ENCODE measurements around the gene PRUNE2. TPM values are rescaled to one million over a fixed set of nuclear protein-coding genes. Genes with fewer than 3 reads are reported as not detected.

PRUNE2 gene
- total and polyA plus RNA-seq, 2 of the 8 experiments (the other 6 are each of a cell fraction or from before 2014, with no cell fraction given), result 5.5 to 13.3 TPM

DNA sequence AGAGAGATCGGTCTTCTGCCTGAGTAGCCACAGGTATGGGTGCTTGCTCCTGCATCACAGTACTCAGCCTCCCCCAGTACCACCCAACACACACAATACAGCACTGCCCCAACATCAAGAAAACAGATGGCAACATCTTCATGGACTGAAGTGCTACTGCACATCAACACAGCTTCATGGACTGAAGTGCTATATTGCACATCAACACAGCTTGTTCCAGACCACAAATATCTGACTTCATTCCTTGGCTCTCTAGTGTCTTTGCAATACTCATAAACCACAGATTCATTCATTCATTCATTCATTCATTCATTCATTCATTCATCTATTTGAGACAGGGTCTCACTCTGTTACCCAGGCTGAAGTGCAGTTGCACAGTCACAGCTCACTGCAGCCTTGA lies 172.8 kb downstream of the PRUNE2 start (continued):
- TF ChIP-seq, protein P1, sequence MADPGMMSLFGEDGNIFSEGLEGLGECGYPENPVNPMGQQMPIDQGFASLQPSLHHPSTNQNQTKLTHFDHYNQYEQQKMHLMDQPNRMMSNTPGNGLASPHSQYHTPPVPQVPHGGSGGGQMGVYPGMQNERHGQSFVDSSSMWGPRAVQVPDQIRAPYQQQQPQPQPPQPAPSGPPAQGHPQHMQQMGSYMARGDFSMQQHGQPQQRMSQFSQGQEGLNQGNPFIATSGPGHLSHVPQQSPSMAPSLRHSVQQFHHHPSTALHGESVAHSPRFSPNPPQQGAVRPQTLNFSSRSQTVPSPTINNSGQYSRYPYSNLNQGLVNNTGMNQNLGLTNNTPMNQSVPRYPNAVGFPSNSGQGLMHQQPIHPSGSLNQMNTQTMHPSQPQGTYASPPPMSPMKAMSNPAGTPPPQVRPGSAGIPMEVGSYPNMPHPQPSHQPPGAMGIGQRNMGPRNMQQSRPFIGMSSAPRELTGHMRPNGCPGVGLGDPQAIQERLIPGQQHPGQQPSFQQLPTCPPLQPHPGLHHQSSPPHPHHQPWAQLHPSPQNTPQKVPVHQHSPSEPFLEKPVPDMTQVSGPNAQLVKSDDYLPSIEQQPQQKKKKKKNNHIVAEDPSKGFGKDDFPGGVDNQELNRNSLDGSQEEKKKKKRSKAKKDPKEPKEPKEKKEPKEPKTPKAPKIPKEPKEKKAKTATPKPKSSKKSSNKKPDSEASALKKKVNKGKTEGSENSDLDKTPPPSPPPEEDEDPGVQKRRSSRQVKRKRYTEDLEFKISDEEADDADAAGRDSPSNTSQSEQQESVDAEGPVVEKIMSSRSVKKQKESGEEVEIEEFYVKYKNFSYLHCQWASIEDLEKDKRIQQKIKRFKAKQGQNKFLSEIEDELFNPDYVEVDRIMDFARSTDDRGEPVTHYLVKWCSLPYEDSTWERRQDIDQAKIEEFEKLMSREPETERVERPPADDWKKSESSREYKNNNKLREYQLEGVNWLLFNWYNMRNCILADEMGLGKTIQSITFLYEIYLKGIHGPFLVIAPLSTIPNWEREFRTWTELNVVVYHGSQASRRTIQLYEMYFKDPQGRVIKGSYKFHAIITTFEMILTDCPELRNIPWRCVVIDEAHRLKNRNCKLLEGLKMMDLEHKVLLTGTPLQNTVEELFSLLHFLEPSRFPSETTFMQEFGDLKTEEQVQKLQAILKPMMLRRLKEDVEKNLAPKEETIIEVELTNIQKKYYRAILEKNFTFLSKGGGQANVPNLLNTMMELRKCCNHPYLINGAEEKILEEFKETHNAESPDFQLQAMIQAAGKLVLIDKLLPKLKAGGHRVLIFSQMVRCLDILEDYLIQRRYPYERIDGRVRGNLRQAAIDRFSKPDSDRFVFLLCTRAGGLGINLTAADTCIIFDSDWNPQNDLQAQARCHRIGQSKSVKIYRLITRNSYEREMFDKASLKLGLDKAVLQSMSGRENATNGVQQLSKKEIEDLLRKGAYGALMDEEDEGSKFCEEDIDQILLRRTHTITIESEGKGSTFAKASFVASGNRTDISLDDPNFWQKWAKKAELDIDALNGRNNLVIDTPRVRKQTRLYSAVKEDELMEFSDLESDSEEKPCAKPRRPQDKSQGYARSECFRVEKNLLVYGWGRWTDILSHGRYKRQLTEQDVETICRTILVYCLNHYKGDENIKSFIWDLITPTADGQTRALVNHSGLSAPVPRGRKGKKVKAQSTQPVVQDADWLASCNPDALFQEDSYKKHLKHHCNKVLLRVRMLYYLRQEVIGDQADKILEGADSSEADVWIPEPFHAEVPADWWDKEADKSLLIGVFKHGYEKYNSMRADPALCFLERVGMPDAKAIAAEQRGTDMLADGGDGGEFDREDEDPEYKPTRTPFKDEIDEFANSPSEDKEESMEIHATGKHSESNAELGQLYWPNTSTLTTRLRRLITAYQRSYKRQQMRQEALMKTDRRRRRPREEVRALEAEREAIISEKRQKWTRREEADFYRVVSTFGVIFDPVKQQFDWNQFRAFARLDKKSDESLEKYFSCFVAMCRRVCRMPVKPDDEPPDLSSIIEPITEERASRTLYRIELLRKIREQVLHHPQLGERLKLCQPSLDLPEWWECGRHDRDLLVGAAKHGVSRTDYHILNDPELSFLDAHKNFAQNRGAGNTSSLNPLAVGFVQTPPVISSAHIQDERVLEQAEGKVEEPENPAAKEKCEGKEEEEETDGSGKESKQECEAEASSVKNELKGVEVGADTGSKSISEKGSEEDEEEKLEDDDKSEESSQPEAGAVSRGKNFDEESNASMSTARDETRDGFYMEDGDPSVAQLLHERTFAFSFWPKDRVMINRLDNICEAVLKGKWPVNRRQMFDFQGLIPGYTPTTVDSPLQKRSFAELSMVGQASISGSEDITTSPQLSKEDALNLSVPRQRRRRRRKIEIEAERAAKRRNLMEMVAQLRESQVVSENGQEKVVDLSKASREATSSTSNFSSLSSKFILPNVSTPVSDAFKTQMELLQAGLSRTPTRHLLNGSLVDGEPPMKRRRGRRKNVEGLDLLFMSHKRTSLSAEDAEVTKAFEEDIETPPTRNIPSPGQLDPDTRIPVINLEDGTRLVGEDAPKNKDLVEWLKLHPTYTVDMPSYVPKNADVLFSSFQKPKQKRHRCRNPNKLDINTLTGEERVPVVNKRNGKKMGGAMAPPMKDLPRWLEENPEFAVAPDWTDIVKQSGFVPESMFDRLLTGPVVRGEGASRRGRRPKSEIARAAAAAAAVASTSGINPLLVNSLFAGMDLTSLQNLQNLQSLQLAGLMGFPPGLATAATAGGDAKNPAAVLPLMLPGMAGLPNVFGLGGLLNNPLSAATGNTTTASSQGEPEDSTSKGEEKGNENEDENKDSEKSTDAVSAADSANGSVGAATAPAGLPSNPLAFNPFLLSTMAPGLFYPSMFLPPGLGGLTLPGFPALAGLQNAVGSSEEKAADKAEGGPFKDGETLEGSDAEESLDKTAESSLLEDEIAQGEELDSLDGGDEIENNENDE (IDR thresholded peaks at IDR 0.05; ENCODE audit: insufficient replicate concordance, low read length), result no peak
- TF ChIP-seq TAF1 (IDR thresholded peaks at IDR 0.05; ENCODE audit: low read depth, low read length), result no peak
- no peak for TF ChIP-seq POLR2A (IDR thresholded peaks at IDR 0.05; ENCODE audit: control extremely low read depth in 1 of 2, low read depth in 2 of 2, low read length in 2 of 2)
- no peak for TF ChIP-seq EZH2 (IDR thresholded peaks at IDR 0.05; ENCODE audit: low read depth, low read length, severe bottlenecking)
- no peak for TF ChIP-seq RBBP5 (IDR thresholded peaks at IDR 0.05; ENCODE audit: borderline replicate concordance, low read depth, low read length)
- TF ChIP-seq SUZ12 (IDR thresholded peaks at IDR 0.05; ENCODE audit: low read length), result no peak
- TF ChIP-seq, protein P2, sequence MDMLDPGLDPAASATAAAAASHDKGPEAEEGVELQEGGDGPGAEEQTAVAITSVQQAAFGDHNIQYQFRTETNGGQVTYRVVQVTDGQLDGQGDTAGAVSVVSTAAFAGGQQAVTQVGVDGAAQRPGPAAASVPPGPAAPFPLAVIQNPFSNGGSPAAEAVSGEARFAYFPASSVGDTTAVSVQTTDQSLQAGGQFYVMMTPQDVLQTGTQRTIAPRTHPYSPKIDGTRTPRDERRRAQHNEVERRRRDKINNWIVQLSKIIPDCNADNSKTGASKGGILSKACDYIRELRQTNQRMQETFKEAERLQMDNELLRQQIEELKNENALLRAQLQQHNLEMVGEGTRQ (IDR thresholded peaks at IDR 0.05; ENCODE audit: low read length), result no peak
- TF ChIP-seq CREB1 (IDR thresholded peaks at IDR 0.05), result no peak
- TF ChIP-seq RXRA (IDR thresholded peaks at IDR 0.05; ENCODE audit: insufficient read depth, low read depth, low read length), result no peak
- no peak for TF ChIP-seq JUN (IDR thresholded peaks at IDR 0.05; ENCODE audit: low read depth, low read length)
- TF ChIP-seq SAP30 (IDR thresholded peaks at IDR 0.05; ENCODE audit: insufficient read depth, insufficient replicate concordance, low read length), result no peak

All from H1 (cell line).